ENCODE results near the gene OR7A10.
"Not testable (repeated sequence)": the region's sequence is repeated elsewhere in the genome, so short reads cannot be mapped to it uniquely, and the experiment has no call there.

The OR7A10 gene

DNA sequence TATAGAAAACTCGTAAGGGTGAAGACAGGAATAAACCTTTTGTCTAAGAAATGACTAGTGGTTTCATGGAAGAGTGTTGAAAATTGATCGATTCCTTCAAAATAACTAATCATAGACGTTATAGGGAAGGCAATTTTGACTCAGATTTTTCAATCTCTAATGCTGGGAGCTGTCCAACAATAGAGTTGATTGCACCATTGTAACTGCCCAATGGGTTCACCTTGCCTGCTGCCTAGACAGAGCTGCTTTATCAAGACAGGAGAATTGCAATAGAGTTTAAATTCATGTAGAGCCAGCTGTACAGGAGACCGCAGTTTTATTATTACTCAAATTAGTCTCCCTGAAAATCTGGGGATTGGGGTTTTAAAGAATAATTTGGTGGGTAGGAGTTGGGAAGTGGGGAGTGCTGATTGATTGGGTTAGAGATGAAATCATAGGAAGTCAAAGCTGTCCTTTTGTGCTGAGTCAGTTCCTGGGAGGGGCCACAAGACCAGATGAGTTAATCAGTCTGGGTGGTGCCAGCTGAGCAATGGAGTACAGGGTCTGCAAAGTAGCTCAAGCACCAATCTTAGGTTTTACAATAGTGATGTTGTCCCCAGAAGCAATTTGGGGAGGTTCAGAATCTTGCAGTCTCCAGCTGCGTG is 53.5 kb downstream of the OR7A10 start:
- no peak for DNase-seq (ENCODE audit: low read depth)

DNA sequence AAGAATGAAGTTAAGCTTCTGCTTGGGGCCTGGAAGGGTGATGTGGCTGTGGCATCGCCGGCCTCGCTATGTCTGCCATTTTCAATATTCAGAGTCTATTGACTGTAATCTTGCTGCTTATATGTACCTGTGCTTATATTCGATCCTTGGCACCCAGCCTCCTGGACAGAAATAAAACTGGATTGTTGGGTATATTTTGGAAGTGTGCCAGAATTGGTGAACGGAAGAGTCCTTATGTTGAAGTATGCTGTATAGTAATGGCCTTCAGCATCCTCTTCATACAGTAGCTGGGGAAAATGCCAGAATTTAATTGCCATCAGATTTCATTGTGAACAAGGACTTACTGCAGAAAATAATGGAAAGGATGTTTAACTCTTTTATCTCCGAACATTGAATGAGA is 56.5 kb downstream of the OR7A10 start:
- not testable (repeated sequence) for DNase-seq (ENCODE audit: low read depth)

All from T follicular helper cell (primary cell).